Neural progenitor cell (in vitro differentiated cells): Measurements from ENCODE around the gene CBFA2T3.

Experiments
- CTCF ChIP-seq: fragments of 200-600 bp; sonication (generic); IDR thresholded peaks from 2 replicates; pipeline ENCODE4 v1.5.1; 2017; ENCODE audit warnings: antibody characterized with exemption, mild to moderate bottlenecking
- EZH2 ChIP-seq: fragments of 200-600 bp; sonication (generic); IDR thresholded peaks from 2 replicates; pipeline ENCODE4 v1.6.1; 2017; ENCODE audit warnings: antibody characterized with exemption, mild to moderate bottlenecking, moderate library complexity
- EZH2phosphoT487 ChIP-seq: fragments of 200-600 bp; sonication (generic); IDR thresholded peaks from 2 replicates; pipeline ENCODE4 v1.6.1; 2017; ENCODE audit warnings: antibody characterized with exemption

- TF ChIP-seq CTCF (no peak), EZH2phosphoT487 (no peak), EZH2 (no peak)
These were observed 33.4 kb upstream of the CBFA2T3 start for GRCh38 chr16:89010210-89010925.
